Measurements from ENCODE around the gene PLBD2.
A peak's percentile ranks its signal among the peaks of the same experiment; 100 is the strongest.

The PLBD2 gene

DNA sequence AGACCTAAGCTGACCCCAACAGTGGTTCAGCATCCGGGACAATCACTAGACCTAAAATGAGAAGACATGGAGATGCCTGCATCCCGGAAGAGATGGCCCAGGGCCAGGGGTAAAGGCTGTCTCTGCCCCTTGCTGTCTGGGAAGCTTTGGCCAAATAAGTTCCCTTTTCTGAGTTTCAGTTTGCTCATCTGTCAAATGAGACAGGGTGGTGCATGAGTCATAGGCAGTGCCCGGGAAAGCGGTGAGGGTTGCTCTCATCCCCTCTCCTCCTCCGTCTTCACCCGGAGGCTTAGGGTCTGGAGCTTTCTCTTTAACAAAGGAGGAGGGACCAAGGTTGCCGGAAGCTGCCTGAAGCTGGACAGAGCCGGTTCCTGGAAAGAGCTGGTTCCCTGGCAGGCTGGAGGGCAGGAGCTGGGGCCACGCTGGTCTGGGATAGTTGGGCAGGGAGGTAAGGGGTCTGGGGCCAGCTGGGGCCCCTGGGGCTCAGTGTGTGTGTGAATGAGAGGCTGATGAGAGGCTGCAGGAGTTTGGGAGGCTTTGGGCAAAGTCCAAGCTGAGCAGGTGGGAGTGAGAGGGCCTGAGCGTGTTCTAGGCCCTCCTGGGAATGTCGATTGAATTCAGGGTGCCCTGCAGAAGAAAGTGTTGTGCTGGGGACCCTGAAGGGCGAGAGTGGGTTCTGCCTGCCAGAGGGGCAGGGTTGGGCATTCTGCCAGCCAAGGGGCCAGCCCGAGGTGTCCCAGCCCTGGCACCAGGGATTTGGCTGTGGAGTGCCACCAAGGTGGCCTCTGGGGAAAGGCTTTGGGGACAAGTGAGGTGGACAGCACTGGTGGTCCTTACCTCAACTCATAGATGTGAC is 63.9 kb downstream of the PLBD2 start, which contains the start of gene SDSL:
TSS of gene SDSL (plus strand) at position 351 of the 856 bp plus-strand sequence. CDS start 5,603 bp downstream, outside the sequence.
- peak within 1 kb of the TSS; percentile 65 for H3K4me3 ChIP-seq (ENCODE audit: control insufficient read depth, low read depth, low read length)
- TF ChIP-seq, protein P1, sequence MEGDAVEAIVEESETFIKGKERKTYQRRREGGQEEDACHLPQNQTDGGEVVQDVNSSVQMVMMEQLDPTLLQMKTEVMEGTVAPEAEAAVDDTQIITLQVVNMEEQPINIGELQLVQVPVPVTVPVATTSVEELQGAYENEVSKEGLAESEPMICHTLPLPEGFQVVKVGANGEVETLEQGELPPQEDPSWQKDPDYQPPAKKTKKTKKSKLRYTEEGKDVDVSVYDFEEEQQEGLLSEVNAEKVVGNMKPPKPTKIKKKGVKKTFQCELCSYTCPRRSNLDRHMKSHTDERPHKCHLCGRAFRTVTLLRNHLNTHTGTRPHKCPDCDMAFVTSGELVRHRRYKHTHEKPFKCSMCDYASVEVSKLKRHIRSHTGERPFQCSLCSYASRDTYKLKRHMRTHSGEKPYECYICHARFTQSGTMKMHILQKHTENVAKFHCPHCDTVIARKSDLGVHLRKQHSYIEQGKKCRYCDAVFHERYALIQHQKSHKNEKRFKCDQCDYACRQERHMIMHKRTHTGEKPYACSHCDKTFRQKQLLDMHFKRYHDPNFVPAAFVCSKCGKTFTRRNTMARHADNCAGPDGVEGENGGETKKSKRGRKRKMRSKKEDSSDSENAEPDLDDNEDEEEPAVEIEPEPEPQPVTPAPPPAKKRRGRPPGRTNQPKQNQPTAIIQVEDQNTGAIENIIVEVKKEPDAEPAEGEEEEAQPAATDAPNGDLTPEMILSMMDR (IDR thresholded peaks at IDR 0.05; ENCODE audit: control insufficient read depth, insufficient read depth, low read depth, low read length, missing control alignments): no peak
- peak; percentile 57 for DNase-seq (ENCODE audit: low read depth)

DNA sequence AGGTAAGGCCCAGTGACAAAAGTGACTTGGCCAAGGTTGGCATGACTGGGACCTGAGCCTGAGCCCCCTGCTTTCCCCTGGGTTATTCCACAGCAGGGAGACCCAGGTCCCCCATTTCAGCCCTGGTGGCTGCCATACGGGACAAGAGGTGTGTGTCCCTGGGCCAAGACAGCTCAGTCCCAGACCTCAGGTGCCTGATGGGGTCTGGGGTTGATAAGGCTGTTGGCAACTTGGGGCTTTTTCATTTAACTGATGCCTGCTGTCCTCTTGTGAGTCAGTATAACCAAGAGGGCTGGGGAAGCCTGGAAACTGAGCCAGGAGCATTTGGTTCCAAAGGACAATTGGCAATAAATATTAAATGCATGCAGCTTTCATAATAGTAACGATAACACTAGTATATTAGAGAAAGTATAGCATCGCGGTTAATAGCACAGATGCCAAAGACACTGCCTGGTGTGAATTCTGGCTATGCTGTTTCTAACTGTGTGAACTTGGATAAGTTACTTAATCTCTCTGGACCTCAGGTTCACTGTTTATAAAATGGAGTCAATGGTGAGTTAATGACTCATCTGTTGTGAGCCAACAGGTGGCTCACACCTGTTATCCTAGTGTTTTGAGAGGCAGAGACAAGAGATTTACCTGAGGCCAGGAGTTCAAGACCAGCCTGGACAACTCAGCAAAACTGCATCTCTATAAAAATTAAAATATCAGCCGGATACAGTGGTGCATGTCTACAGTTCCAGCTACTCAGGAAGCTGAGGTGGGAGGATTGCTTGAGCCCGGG is 64.7 kb downstream of the PLBD2 start:
- H3K4me3 ChIP-seq (ENCODE audit: control insufficient read depth, low read depth, low read length): peak overlapping the region; percentile 65
- TF ChIP-seq, protein P1 (IDR thresholded peaks at IDR 0.05; ENCODE audit: control insufficient read depth, insufficient read depth, low read depth, low read length, missing control alignments): no peak
- DNase-seq (ENCODE audit: low read depth): no peak

DNA sequence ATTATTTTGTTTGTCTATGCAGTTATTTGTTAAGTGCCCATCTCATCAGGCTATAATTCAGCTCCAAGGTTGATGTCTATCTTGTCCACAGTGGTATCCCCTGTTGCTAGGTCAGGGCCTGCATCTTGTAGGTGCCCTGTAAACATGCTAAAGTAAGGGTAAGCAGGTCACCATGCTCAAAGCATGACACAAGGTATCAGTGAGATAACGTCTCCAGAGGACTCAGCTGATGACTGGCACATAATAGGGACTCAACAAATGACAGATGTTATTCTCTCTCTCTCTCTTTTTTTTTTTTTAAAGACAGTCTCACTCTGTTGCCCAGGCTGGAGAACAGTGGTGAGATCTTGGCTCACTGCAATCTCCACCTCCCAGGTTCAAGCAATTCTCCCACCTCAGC is 66.1 kb downstream of the PLBD2 start:
- no peak for DNase-seq (ENCODE audit: low read depth)
- no peak overlapping the region for H3K4me3 ChIP-seq (ENCODE audit: control insufficient read depth, low read depth, low read length)
- TF ChIP-seq, protein P1 (IDR thresholded peaks at IDR 0.05; ENCODE audit: control insufficient read depth, insufficient read depth, low read depth, low read length, missing control alignments): no peak

DNA sequence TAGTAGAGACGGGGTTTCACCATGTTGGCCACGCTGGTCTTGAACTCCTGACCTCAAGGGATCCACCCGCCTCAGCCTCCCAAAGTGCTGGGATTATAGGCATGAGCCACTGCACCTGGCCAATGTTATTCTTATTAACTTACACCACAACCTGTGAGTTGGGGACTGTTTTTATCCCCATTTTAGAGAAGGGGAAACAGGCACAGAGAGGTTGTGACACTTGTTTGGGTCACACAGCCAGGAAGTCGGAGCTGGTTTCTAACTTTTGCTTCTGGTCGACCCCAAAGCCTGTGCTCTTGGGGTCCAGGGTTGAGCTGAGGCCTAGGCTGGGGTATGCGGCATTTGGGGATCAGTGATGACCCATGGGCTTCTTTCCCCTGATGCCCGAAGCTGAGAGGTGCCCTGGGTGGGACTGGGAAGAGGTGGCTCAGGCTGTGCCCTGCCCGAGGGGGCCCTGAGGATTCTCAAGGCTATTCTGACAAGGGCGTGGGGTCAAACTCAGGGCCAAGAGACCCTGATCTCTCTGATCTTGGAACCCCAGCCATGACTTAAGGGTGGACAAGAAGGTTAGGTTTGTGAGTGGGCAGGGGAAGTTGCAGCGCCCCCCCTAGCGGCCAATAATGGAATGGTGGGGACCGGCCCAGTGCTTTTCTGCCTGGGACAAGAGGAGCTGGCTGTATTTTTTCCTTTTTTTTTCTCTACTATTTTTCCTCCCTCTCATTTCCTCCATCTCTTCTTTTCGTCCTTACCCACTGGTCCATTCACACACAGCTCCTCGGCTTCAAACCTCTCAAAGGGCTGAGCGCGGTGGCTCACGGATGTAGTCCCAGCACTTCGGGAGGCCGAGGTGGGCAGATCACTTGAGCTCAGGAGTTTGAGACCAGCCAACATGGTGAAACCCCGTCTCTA is 66.8 kb downstream of the PLBD2 start:
- TF ChIP-seq, protein P1 (IDR thresholded peaks at IDR 0.05; ENCODE audit: control insufficient read depth, insufficient read depth, low read depth, low read length, missing control alignments): peak; percentile 92
- DNase-seq (ENCODE audit: low read depth): no peak

DNA sequence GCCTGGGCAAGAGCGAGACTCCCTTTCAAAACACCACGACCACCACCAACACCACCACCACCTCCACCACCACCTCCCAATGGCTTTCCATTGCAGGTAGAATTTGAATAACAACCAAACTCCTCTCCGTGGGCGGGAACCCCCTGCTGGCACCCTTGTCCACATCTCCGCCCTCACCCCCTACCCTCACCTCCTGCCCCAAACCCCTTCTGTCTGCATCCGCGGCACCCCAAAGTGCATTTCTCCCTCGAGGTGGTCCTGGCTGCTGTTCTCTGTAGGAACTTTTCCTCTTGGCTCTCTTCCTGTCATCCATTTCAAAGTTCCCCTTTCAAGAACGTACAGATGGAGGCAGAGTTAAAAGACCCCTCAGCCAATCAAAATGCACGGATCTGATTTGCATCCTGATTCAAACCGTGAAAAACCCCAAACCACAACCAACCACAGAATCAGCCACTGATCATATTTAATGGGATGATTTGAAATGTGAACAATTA is 67.6 kb downstream of the PLBD2 start:
- TF ChIP-seq, protein P1 (IDR thresholded peaks at IDR 0.05; ENCODE audit: control insufficient read depth, insufficient read depth, low read depth, low read length, missing control alignments): no peak
- DNase-seq (ENCODE audit: low read depth): no peak
- no peak overlapping the region for H3K4me3 ChIP-seq (ENCODE audit: control insufficient read depth, low read depth, low read length)

More for the DNA sequence above, 66.8 kb downstream of the PLBD2 start:
- no peak overlapping the region for H3K4me3 ChIP-seq (ENCODE audit: control insufficient read depth, low read depth, low read length)

DNA sequence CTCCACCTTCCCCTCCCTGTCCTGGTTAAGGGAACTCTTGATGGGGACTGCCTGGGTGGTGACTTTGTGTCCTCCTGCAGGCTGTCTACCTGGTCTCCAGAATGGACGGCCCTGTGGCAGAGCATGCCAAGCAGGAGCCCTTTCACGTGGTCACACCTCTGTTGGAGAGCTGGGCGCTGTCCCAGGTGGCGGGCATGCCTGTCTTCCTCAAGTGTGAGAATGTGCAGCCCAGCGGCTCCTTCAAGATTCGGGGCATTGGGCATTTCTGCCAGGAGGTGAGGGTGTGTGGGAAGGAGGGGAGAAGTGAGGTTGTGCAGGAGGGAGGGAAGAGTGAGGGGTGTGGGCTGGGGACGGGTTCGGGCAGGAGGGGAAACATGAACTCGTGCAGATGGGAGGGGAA is 69.5 kb downstream of the PLBD2 start:
- TF ChIP-seq, protein P1 (IDR thresholded peaks at IDR 0.05; ENCODE audit: control insufficient read depth, insufficient read depth, low read depth, low read length, missing control alignments): no peak
- DNase-seq (ENCODE audit: low read depth): no peak
- no peak overlapping the region for H3K4me3 ChIP-seq (ENCODE audit: control insufficient read depth, low read depth, low read length)

Data from AG09309 (cell line).